Neural crest cell (in vitro differentiated cells): ENCODE measurements around the gene FAM151B. TPM values are rescaled to one million over a fixed set of nuclear protein-coding genes. Genes with fewer than 3 reads are reported as not detected.
"Not testable (repeated sequence)": the region's sequence is repeated elsewhere in the genome, so short reads cannot be mapped to it uniquely, and the experiment has no call there.

Experiments used
- DNase-seq: peaks from one replicate; pipeline ENCODE4 v3.0.0; 2021; ENCODE audit warnings: low read depth, mixed read lengths, low spot score
- H3K27ac Mint-ChIP-seq: one replicate; pipeline ENCODE4 v1.8.0; 2021; ENCODE audit warnings: mild to moderate bottlenecking, mixed read lengths; ENCODE audit not compliant: unreplicated experiment
- H3K27me3 Mint-ChIP-seq: 2 replicates; pipeline ENCODE4 v1.8.0; 2021; ENCODE audit warnings: low read depth, mild to moderate bottlenecking, mixed read lengths
- H3K36me3 Mint-ChIP-seq: 2 replicates; pipeline ENCODE4 v1.8.0; 2021; ENCODE audit warnings: low read depth, mild to moderate bottlenecking, mixed read lengths
- H3K4me1 Mint-ChIP-seq: 2 replicates; pipeline ENCODE4 v1.8.0; 2021; ENCODE audit warnings: mixed read lengths
- H3K4me3 Mint-ChIP-seq: one replicate; pipeline ENCODE4 v1.8.0; 2021; ENCODE audit warnings: mild to moderate bottlenecking, mixed read lengths
- H3K9me3 Mint-ChIP-seq: 2 replicates; pipeline ENCODE4 v1.8.0; 2021; ENCODE audit warnings: mixed read lengths
- CTCF ChIP-seq: fragments of 200-600 bp; sonication (generic); conservative IDR thresholded peaks from 2 replicates; pipeline ENCODE4 v1.5.0; 2021; ENCODE audit warnings: antibody characterized with exemption, mild to moderate bottlenecking
- total RNA-seq: library from RNA; stranded (reverse); gene quantifications from 2 replicates; pipeline ENCODE4 v1.2.1, GENCODE V29; 2021

Gene FAM151B
- total RNA-seq, 1 donor from 2014 or later: 2.0 TPM

DNA sequence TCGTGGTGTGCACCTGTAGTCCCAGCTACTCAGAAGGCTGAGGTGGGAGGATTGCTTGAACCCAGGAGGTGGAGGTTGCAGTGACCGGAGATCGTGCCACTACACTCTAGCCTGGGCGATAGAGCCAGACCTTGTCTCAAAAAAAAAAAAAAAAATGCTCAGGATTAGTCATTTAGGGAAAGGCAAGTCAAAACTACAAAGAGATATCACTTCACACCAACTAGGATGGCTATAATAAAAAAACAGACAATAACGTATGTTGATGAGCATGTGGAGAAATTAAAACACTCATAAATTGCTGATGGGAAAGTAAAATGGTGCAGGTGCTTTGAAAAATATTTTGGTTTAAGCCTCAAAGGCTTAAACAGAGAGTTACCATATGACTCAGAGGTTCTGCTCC, 88.5 kb downstream of the FAM151B start:
- no peaks in the 10 kb centered on the region for H3K36me3 Mint-ChIP-seq
- no peak for DNase-seq
- H3K27me3 Mint-ChIP-seq: peaks cover 71% of the 10 kb centered on the region
- H3K9me3 Mint-ChIP-seq: peaks cover 3% of the 10 kb centered on the region
- no peaks in the 10 kb centered on the region for H3K4me1 Mint-ChIP-seq
- no peak overlapping the region for H3K27ac Mint-ChIP-seq
- TF ChIP-seq CTCF: no peak
- no peak overlapping the region for H3K4me3 Mint-ChIP-seq

GRCh38 chr5:80577707-80578106, 89.8 kb downstream of the FAM151B start:
- Mint-ChIP-seq H3K27ac (no peak overlapping the region), H3K4me1 (no peaks in the 10 kb centered on the region), H3K36me3 (no peaks in the 10 kb centered on the region), H3K27me3 (peaks cover 58% of the 10 kb centered on the region), H3K9me3 (peaks cover 2% of the 10 kb centered on the region), H3K4me3 (no peak overlapping the region)
- DNase-seq: no peak
- TF ChIP-seq CTCF: no peak

DNA sequence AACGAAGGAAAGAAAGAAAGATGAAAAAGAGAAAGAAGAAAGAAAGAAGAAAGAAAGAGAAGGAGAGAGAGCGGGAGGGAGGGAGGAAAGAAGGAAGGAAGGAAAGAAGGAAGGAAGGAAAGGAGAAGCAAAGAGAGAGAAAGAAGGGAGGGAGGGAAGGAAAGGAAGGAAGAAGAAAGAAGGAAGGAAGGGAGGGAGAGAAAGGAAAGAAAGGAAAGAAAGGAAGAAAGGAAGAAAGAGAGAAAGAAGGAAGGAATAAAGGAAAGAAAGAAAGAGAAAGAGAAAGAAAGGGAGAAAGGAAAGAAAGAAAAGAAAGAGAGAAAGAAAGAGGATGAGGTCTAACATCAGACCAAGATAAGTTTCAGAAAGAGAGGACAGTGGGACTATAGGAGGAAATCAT, 91.2 kb downstream of the FAM151B start:
- no peak overlapping the region for H3K4me3 Mint-ChIP-seq
- H3K9me3 Mint-ChIP-seq: peaks cover 2% of the 10 kb centered on the region
- H3K27ac Mint-ChIP-seq: no peak overlapping the region
- no peaks in the 10 kb centered on the region for H3K36me3 Mint-ChIP-seq
- DNase-seq: no peak
- H3K27me3 Mint-ChIP-seq: peaks cover 46% of the 10 kb centered on the region
- H3K4me1 Mint-ChIP-seq: no peaks in the 10 kb centered on the region
- TF ChIP-seq CTCF: no peak

- not testable (repeated sequence) for H3K4me1 Mint-ChIP-seq, DNase-seq, H3K27ac Mint-ChIP-seq, H3K36me3 Mint-ChIP-seq, H3K9me3 Mint-ChIP-seq, H3K4me3 Mint-ChIP-seq
- peaks cover 38% of the 10 kb centered on the region for H3K27me3 Mint-ChIP-seq
Measured at GRCh38 chr5:80580291-80580690, 92.4 kb downstream of the FAM151B start.

GRCh38 chr5:80584770-80585169, 96.9 kb downstream of the FAM151B start:
- DNase-seq: no peak
- Mint-ChIP-seq H3K4me1 (no peaks in the 10 kb centered on the region), H3K27ac (no peak overlapping the region), H3K36me3 (no peaks in the 10 kb centered on the region), H3K27me3 (peaks cover under 1% of the 10 kb centered on the region), H3K9me3 (peaks cover 2% of the 10 kb centered on the region), H3K4me3 (no peak overlapping the region)
- no peak for TF ChIP-seq CTCF

DNA sequence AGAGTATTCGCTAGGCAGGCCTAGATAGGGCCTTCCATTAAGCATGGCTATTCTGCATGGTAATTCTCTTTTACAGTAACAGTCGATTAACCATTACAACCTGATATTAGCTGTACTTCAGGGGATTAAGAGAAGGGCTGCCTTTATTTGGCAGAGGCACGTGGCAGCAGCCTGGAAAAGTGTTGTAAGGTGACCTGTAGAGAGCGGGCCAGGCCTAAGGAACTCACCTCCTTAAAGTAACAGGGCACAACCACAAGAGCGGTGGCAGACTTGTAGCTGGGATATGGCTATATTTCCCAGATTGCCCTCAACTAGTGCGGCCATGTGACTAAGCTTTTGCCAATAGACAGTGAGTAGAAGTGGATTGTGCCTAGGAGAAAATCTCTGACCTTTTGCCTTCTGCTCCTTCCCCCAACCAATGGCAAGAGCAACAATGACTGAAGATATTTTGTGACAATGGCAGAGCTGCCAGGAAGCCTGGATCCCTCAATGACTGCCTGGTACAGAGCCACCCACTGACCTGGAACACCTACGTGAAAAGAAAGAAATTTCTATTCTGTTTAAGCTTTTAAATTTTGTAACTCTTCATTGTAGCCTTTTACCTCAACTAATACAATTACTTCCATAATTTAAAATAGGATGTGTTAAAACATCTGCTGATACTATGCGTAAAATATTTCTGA, 101.1 kb downstream of the FAM151B start:
- H3K9me3 Mint-ChIP-seq: no peaks in the 10 kb centered on the region
- no peak overlapping the region for H3K27ac Mint-ChIP-seq
- H3K4me1 Mint-ChIP-seq: no peaks in the 10 kb centered on the region
- no peak for TF ChIP-seq CTCF
- no peaks in the 10 kb centered on the region for H3K27me3 Mint-ChIP-seq
- no peaks in the 10 kb centered on the region for H3K36me3 Mint-ChIP-seq
- H3K4me3 Mint-ChIP-seq: no peak overlapping the region
- no peak for DNase-seq
